Mesenchymal stem cell (in vitro differentiated cells and primary cell): ENCODE results near the gene STK40.

Source experiments
- DNase-seq: peaks from one replicate; pipeline ENCODE4 v3.0.0-alpha.2; 2013
- H2AFZ ChIP-seq: one replicate; pipeline ENCODE4 v1.6.1; 2013; ENCODE audit warnings: low read depth, mild to moderate bottlenecking, control low read depth, inconsistent platforms, low read length, moderate library complexity
- H2AK5ac ChIP-seq: 2 replicates; pipeline ENCODE4 v1.6.1; 2013; ENCODE audit warnings: low read length, moderate library complexity, mild to moderate bottlenecking, inconsistent platforms; ENCODE audit not compliant: severe bottlenecking
- H2BK120ac ChIP-seq: one replicate; pipeline ENCODE4 v1.6.1; 2013; ENCODE audit warnings: low read depth, mild to moderate bottlenecking, inconsistent platforms, low read length, moderate library complexity
- H2BK12ac ChIP-seq, 2 experiments: one replicate each; pipeline ENCODE4 v1.6.1; 2013; ENCODE audit warnings: inconsistent platforms in 2 of 2, low read length in 2 of 2, mild to moderate bottlenecking in 2 of 2, moderate library complexity in 2 of 2, control low read depth in 1 of 2
- H2BK15ac ChIP-seq: one replicate; pipeline ENCODE4 v1.6.1; 2013; ENCODE audit warnings: mild to moderate bottlenecking, low read depth, inconsistent platforms; ENCODE audit not compliant: poor library complexity, severe bottlenecking
- H2BK5ac ChIP-seq: 2 replicates; pipeline ENCODE4 v1.6.1; 2013; ENCODE audit warnings: low read depth, mild to moderate bottlenecking, low read length, control low read depth, inconsistent platforms; ENCODE audit not compliant: poor library complexity, severe bottlenecking
- H3K14ac ChIP-seq, 2 experiments: one replicate each; pipeline ENCODE4 v1.6.1; 2013; ENCODE audit warnings: inconsistent platforms in 2 of 2, low read length in 2 of 2, control low read depth in 1 of 2, mild to moderate bottlenecking in 1 of 2, moderate library complexity in 1 of 2
- H3K18ac ChIP-seq, 2 experiments: one replicate each; pipeline ENCODE4 v1.6.1; 2013; ENCODE audit warnings: inconsistent platforms in 2 of 2, low read length in 2 of 2, control low read depth in 1 of 2, low read depth in 1 of 2, mild to moderate bottlenecking in 1 of 2
- H3K23ac ChIP-seq, 2 experiments: one replicate each; pipeline ENCODE4 v1.6.1; 2013; ENCODE audit warnings: inconsistent platforms in 2 of 2, low read length in 2 of 2, mild to moderate bottlenecking in 2 of 2, moderate library complexity in 2 of 2, control low read depth in 1 of 2
- H3K27ac ChIP-seq: 2 replicates; pipeline ENCODE4 v1.5.1; 2013; ENCODE audit warnings: mild to moderate bottlenecking, moderate library complexity, low read length, control low read depth, inconsistent platforms; ENCODE audit not compliant: poor library complexity, severe bottlenecking
- H3K27me3 ChIP-seq, 2 experiments: 2 replicates each; pipeline versions ENCODE4 v1.6.1 to v1.7.0; 2013; ENCODE audit warnings: low read length in 2 of 2, mild to moderate bottlenecking in 2 of 2, moderate library complexity in 2 of 2, control low read depth in 1 of 2, inconsistent platforms in 1 of 2; ENCODE audit not compliant: control insufficient read depth in 1 of 2, insufficient read depth in 1 of 2
- H3K36me3 ChIP-seq, 2 experiments: 2 replicates each; pipeline versions ENCODE4 v1.6.1 to v1.7.0; 2013; ENCODE audit warnings: low read length in 2 of 2, control low read depth in 1 of 2, inconsistent platforms in 1 of 2, low read depth in 1 of 2, mild to moderate bottlenecking in 1 of 2; ENCODE audit not compliant: insufficient read depth in 2 of 2, control insufficient read depth in 1 of 2
- H3K4ac ChIP-seq, 2 experiments: one replicate each; pipeline ENCODE4 v1.6.1; 2013; ENCODE audit warnings: inconsistent platforms in 2 of 2, low read length in 2 of 2, mild to moderate bottlenecking in 2 of 2, moderate library complexity in 2 of 2, control low read depth in 1 of 2, low read depth in 1 of 2
- H3K4me1 ChIP-seq: 2 replicates; pipeline ENCODE4 v1.6.1; 2013; ENCODE audit warnings: low read depth, low read length, control low read depth; ENCODE audit not compliant: control insufficient read depth, insufficient read depth
- H3K4me2 ChIP-seq: 2 replicates; pipeline ENCODE4 v1.6.1; 2013; ENCODE audit warnings: low read length, mild to moderate bottlenecking, inconsistent platforms; ENCODE audit not compliant: poor library complexity, severe bottlenecking
- H3K4me3 ChIP-seq, 2 experiments: 2 replicates each; pipeline versions ENCODE4 v1.5.1 to v1.7.0; 2013; ENCODE audit warnings: low read length in 2 of 2, mild to moderate bottlenecking in 2 of 2, control low read depth in 1 of 2, low read depth in 1 of 2; ENCODE audit not compliant: insufficient read depth in 1 of 2
- H3K79me1 ChIP-seq: replicated peaks from 2 replicates; pipeline ENCODE4 v1.6.1; 2013; ENCODE audit warnings: mild to moderate bottlenecking, control low read depth, low read length, inconsistent platforms; ENCODE audit not compliant: poor library complexity, severe bottlenecking
- H3K9ac ChIP-seq: 2 replicates; pipeline ENCODE4 v1.7.0; 2013; ENCODE audit warnings: mild to moderate bottlenecking, low read length, moderate library complexity
- H3K9me3 ChIP-seq: 2 replicates; pipeline ENCODE4 v1.7.0; 2013; ENCODE audit warnings: mild to moderate bottlenecking, low read length; ENCODE audit not compliant: control insufficient read depth
- H4K8ac ChIP-seq: one replicate; pipeline ENCODE4 v1.6.1; 2013; ENCODE audit warnings: inconsistent platforms, mild to moderate bottlenecking, low read length, moderate library complexity
- H4K91ac ChIP-seq: one replicate; pipeline ENCODE4 v1.6.1; 2013; ENCODE audit warnings: mild to moderate bottlenecking, low read length, inconsistent platforms
- WGBS: methylation state at CpG from one replicate; pipeline ENCODE4 v1.1.7; 2013; ENCODE audit warnings: mixed read lengths; 5-methylcytosine and 5-hydroxymethylcytosine counted together

Gene STK40

DNA sequence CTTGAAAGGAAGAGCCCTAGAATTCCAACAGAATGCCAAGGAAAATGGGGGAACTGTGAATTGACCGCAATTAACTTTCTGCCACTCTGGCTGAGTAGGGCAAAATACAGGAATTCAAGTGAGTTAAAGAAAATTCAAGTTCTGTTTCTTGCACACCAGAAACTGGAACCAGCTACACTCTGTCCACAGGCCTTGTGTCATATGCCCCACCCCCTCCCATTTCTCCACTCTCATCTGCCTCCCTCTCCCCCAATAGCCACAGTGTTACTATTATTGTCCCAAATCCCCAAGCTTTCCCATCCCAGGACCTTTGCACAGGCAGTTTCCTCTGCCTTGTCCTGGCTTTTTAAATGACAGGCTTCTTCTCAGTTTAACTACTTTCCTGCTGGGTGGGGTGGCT is 4.3 kb upstream of the STK40 start:
- H3K14ac ChIP-seq: no peak overlapping the region
- H2BK5ac ChIP-seq: no peak overlapping the region
- H3K4ac ChIP-seq: no peak overlapping the region
- H3K4me1 ChIP-seq: peaks cover 10% of the 10 kb centered on the region
- peaks cover 43 to 47% of the 10 kb centered on the region in 2 experiments for H3K36me3 ChIP-seq
- H2AFZ ChIP-seq: no peak overlapping the region
- H2BK12ac ChIP-seq: no peak overlapping the region
- peaks cover 28% of the 10 kb centered on the region for H3K79me1 ChIP-seq
- peak overlapping the region; percentile 31 for H3K9ac ChIP-seq
- no peak overlapping the region for H3K18ac ChIP-seq
- H3K27me3 ChIP-seq: no peaks in the 10 kb centered on the region
- no peak overlapping the region for H2AK5ac ChIP-seq
- H3K4me2 ChIP-seq: no peak overlapping the region
- no peak overlapping the region for H2BK15ac ChIP-seq
- H3K4me3 ChIP-seq: no peak overlapping the region
- no peak for DNase-seq
- H4K91ac ChIP-seq: no peak overlapping the region
- no peak overlapping the region for H3K27ac ChIP-seq
- WGBS: 89% methylated on average over 1 of the region's 1 CpG
- no peak overlapping the region for H2BK120ac ChIP-seq
- H3K23ac ChIP-seq: no peak overlapping the region
- H3K9me3 ChIP-seq: no peaks in the 10 kb centered on the region
- H4K8ac ChIP-seq: no peak overlapping the region

- no peak overlapping the region for H3K27ac ChIP-seq
- H3K9ac ChIP-seq: peak overlapping the region; percentile 31
- H2AFZ ChIP-seq: no peak overlapping the region
- DNase-seq: no peak
- peaks cover 40 to 47% of the 10 kb centered on the region in 2 experiments for H3K36me3 ChIP-seq
- H2BK15ac ChIP-seq: no peak overlapping the region
- WGBS: 95% methylated on average over 2 of the region's 2 CpGs
- H3K18ac ChIP-seq: no peak overlapping the region
- H2BK120ac ChIP-seq: no peak overlapping the region
- peak overlapping the region; percentile 14 for H4K8ac ChIP-seq
- no peak overlapping the region for H4K91ac ChIP-seq
- peaks cover 10% of the 10 kb centered on the region for H3K4me1 ChIP-seq
- no peaks in the 10 kb centered on the region for H3K9me3 ChIP-seq
- no peaks in the 10 kb centered on the region for H3K27me3 ChIP-seq
- peak overlapping the region; percentile 17 for H2AK5ac ChIP-seq
- no peak overlapping the region for H3K23ac ChIP-seq
- H3K14ac ChIP-seq: no peak overlapping the region
- no peak overlapping the region for H2BK5ac ChIP-seq
- H2BK12ac ChIP-seq: no peak overlapping the region
- H3K4me3 ChIP-seq: no peak overlapping the region
- peaks cover 27% of the 10 kb centered on the region for H3K79me1 ChIP-seq
- H3K4me2 ChIP-seq: no peak overlapping the region
- no peak overlapping the region for H3K4ac ChIP-seq
These were observed 3.5 kb upstream of the STK40 start for GRCh38 chr1:36389261-36389660.

- Histone ChIP-seq H2BK120ac (peak overlapping the region; percentile 75), H3K36me3 (peaks cover 24 to 28% of the 10 kb centered on the region in 2 experiments), H2AFZ (no peak overlapping the region), H3K27me3 (no peaks in the 10 kb centered on the region), H2AK5ac (peak overlapping the region; percentile 95), H4K8ac (peak overlapping the region; percentile 92), H3K4me2 (peak overlapping the region; percentile 60), H3K27ac (peak overlapping the region; percentile 100), H3K4ac (peak overlapping the region; percentile 78 to 83), H2BK12ac (peak overlapping the region; percentile 95 to 99), H3K79me1 (peaks cover 14% of the 10 kb centered on the region), H3K18ac (peak overlapping the region; percentile 95), H3K9ac (peak overlapping the region; percentile 99), H3K23ac (no peak overlapping the region), H3K9me3 (no peaks in the 10 kb centered on the region), H3K14ac (peak overlapping the region in 1 of 2 experiments; percentile 45), H3K4me3 (peak overlapping the region in 1 of 2 experiments; percentile 68), H3K4me1 (peaks cover 15% of the 10 kb centered on the region), H2BK5ac (peak overlapping the region; percentile 3), H2BK15ac (peak overlapping the region; percentile 88), H4K91ac (peak overlapping the region; percentile 98)
- peak; percentile 95 for DNase-seq
- 28% methylated on average over 9 of the region's 10 CpGs for WGBS
These were observed 1.6 kb upstream of the STK40 start for GRCh38 chr1:36387141-36387949.

- peak overlapping the region; percentile 60 for H3K4me2 ChIP-seq
- H2AK5ac ChIP-seq: peak overlapping the region; percentile 95
- DNase-seq: peak; percentile 100
- peak overlapping the region; percentile 92 for H4K8ac ChIP-seq
- H2BK120ac ChIP-seq: peak overlapping the region; percentile 9
- under 1% methylated on average over 14 of the region's 14 CpGs for WGBS
- H3K9me3 ChIP-seq: no peaks in the 10 kb centered on the region
- H3K23ac ChIP-seq: no peak overlapping the region
- H3K4me1 ChIP-seq: peaks cover 15% of the 10 kb centered on the region
- peak overlapping the region in 1 of 2 experiments; percentile 81 for H3K4me3 ChIP-seq
- peak overlapping the region; percentile 95 for H3K18ac ChIP-seq
- H2BK12ac ChIP-seq: peak overlapping the region; percentile 95 to 99
- no peaks in the 10 kb centered on the region for H3K27me3 ChIP-seq
- no peak overlapping the region for H2AFZ ChIP-seq
- peaks cover 9% of the 10 kb centered on the region for H3K79me1 ChIP-seq
- peak overlapping the region; percentile 99 for H3K9ac ChIP-seq
- peak overlapping the region in 1 of 2 experiments; percentile 13 for H3K14ac ChIP-seq
- H4K91ac ChIP-seq: peak overlapping the region; percentile 98
- H2BK15ac ChIP-seq: peak overlapping the region; percentile 88
- peak overlapping the region; percentile 83 to 96 for H3K4ac ChIP-seq
- peaks cover 16 to 21% of the 10 kb centered on the region in 2 experiments for H3K36me3 ChIP-seq
- H3K27ac ChIP-seq: peak overlapping the region; percentile 100
- H2BK5ac ChIP-seq: peak overlapping the region; percentile 92
These were observed 779 bp upstream of the STK40 start for GRCh38 chr1:36386265-36387140.
